ENCODE results near the gene RSBN1.

The RSBN1 gene

DNA sequence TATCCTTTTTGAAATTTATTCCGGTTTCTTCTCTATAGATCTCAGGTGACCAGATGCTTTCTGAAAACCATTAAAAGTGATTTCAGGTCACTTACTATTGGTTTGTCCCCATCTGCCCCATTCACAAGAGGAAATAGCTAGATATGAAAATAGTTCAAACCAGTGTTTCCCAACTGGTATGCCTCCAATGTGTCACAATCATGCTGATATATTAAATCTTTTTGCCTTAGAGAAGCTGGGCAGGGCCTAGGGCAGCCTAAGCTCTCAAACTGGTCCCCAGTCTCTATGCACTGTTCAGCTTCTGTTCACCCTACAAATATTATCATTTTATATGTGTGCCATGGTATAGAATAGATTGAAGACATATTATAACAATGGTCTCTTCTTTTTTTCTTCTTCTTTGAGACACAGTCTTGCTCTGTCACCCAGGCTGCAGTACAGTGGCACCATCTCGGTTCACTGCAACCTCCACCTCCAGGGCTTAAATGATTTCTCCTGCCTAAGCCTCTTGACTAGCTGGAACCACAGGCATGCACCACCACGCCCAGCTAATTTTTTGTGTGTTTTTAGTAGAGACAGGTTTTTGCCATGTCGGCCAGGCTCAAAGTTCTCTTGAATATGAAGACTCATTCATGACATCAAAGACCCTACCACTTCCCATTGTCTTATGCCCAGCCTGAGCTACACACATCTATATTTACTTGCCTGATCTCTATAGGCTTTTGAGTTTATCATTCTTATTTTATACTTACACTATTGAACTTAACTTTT lies 43.5 kb upstream of the RSBN1 start:
- TF ChIP-seq, protein P1, sequence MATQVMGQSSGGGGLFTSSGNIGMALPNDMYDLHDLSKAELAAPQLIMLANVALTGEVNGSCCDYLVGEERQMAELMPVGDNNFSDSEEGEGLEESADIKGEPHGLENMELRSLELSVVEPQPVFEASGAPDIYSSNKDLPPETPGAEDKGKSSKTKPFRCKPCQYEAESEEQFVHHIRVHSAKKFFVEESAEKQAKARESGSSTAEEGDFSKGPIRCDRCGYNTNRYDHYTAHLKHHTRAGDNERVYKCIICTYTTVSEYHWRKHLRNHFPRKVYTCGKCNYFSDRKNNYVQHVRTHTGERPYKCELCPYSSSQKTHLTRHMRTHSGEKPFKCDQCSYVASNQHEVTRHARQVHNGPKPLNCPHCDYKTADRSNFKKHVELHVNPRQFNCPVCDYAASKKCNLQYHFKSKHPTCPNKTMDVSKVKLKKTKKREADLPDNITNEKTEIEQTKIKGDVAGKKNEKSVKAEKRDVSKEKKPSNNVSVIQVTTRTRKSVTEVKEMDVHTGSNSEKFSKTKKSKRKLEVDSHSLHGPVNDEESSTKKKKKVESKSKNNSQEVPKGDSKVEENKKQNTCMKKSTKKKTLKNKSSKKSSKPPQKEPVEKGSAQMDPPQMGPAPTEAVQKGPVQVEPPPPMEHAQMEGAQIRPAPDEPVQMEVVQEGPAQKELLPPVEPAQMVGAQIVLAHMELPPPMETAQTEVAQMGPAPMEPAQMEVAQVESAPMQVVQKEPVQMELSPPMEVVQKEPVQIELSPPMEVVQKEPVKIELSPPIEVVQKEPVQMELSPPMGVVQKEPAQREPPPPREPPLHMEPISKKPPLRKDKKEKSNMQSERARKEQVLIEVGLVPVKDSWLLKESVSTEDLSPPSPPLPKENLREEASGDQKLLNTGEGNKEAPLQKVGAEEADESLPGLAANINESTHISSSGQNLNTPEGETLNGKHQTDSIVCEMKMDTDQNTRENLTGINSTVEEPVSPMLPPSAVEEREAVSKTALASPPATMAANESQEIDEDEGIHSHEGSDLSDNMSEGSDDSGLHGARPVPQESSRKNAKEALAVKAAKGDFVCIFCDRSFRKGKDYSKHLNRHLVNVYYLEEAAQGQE (IDR thresholded peaks at IDR 0.05; ENCODE audit: insufficient read depth in 1 of 2, low read depth in 2 of 2, low read length in 2 of 2), result no peak
- no peak for TF ChIP-seq TAF1 (IDR thresholded peaks at IDR 0.05; ENCODE audit: borderline replicate concordance, insufficient read depth, low read length)
- no peak for TF ChIP-seq SIN3A (IDR thresholded peaks at IDR 0.05; ENCODE audit: borderline replicate concordance, insufficient read depth, low read length)
- TF ChIP-seq FOXP2 (optimal IDR thresholded peaks at IDR 0.05; ENCODE audit: borderline replicate concordance, extremely low read depth, extremely low read length, insufficient read depth), result no peak
- no peak for TF ChIP-seq POLR2AphosphoS5 (IDR thresholded peaks at IDR 0.05; ENCODE audit: low read depth, low read length)

DNA sequence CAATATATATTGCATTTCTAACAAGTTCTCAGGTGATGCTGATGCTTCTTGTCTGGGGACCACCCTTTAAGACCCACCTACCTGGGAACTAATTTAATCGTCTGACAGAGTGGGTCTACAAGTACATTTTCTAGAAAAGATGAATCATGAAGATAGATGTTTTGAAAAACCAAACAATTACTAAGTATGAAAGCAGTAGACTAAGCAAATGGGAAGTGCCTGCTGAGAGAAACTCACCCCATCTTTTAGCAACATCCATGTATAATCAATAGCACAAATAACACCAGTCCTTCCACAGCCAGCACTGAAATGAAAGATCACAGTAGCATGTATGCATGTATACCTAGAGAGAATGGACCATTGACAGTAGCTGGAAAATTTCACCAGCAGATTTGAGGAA lies 42.0 kb upstream of the RSBN1 start:
- TF ChIP-seq FOXP2 (optimal IDR thresholded peaks at IDR 0.05; ENCODE audit: borderline replicate concordance, extremely low read depth, extremely low read length, insufficient read depth), result no peak
- no peak for TF ChIP-seq SIN3A (IDR thresholded peaks at IDR 0.05; ENCODE audit: borderline replicate concordance, insufficient read depth, low read length)

DNA sequence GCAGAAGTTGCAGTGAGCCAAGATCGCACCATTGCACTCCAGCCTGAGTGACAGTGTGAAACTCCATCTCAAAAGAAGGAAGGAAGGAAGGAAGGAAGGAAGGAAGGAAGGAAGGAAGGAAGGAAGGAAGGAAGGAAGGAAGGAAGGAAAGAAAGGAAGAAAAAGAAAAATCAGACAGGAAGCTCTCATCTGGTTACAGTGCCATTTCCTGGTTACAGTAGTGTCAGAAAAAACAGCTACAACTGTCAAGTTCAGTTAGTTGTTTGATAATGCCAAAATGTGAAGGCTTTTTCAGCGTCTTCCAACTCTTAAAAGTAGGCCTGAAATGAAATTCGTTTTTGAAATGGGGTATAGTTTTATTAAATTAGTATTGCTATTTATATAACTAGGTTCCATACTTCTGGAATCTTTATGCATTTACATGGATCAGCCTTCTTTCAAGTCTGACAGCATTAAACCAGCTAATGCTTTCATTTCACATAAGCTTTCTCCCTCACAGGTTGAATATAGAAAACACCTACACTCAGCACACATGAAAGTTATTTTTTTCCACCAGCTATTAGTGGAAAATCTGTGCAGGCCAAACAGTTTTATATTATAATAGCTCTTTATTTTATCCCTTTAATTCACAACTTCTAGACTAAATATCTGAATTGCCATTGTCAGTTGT lies 38.0 kb upstream of the RSBN1 start:
- TF ChIP-seq, protein P1 (IDR thresholded peaks at IDR 0.05; ENCODE audit: insufficient read depth in 1 of 2, low read depth in 2 of 2, low read length in 2 of 2), result no peak
- TF ChIP-seq FOXP2 (optimal IDR thresholded peaks at IDR 0.05; ENCODE audit: borderline replicate concordance, extremely low read depth, extremely low read length, insufficient read depth), result no peak
- no peak for TF ChIP-seq POLR2AphosphoS5 (IDR thresholded peaks at IDR 0.05; ENCODE audit: low read depth, low read length)
- TF ChIP-seq SIN3A (IDR thresholded peaks at IDR 0.05; ENCODE audit: borderline replicate concordance, insufficient read depth, low read length), result no peak
- no peak for TF ChIP-seq TAF1 (IDR thresholded peaks at IDR 0.05; ENCODE audit: borderline replicate concordance, insufficient read depth, low read length)

DNA sequence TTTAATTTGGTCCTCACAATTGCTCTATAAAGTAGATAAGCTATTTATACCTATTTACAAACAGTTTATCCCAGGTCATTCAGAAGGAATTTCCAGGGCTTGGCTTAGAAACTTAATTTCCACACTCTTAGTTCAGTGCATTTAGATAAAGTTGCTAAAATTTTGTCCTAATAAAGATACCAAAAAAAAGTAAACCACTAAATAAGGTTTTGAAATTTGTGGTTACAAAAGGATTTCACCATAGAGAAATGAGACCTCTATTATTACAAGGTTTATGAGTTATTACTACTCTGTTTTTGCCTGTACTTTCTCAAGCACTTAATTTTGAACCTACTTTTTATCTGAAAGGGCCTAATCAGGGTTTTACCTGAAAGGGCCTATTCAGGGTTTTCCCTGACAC lies 36.8 kb upstream of the RSBN1 start:
- no peak for TF ChIP-seq TAF1 (IDR thresholded peaks at IDR 0.05; ENCODE audit: borderline replicate concordance, insufficient read depth, low read length)
- TF ChIP-seq, protein P1 (IDR thresholded peaks at IDR 0.05; ENCODE audit: insufficient read depth in 1 of 2, low read depth in 2 of 2, low read length in 2 of 2), result no peak

DNA sequence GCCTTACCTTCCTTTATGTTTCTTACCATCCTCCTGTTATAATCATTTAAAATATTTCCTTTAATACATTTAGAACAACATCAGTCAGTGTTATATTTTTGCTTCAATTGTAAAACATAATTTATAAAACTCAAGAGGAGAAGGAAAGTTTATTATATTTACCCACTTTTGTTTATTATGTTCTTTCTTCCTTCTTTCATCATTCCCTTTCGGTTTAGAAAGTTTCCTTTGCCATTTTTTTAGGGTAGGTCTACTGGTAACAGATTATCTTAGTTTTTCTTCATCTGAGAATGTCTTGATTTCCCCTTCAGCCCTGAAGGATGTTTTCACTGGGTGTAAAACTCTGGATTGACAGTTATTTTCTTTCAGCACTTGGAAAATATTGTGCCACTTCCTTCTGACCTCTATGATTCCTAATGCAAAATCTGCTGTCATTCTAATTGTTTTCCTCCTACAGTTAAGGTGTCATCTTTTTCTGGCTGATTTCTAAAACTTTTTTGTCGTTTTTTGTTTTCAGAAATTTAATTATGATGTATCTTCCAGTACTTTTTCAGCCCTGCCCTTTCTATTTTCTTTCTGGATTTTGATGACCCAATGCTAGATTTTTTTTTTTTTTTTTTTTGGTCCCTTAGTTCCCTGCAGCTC lies 34.2 kb upstream of the RSBN1 start:
- TF ChIP-seq, protein P1 (IDR thresholded peaks at IDR 0.05; ENCODE audit: insufficient read depth in 1 of 2, low read depth in 2 of 2, low read length in 2 of 2), result no peak
- TF ChIP-seq TAF1 (IDR thresholded peaks at IDR 0.05; ENCODE audit: borderline replicate concordance, insufficient read depth, low read length), result no peak
- TF ChIP-seq FOXP2 (optimal IDR thresholded peaks at IDR 0.05; ENCODE audit: borderline replicate concordance, extremely low read depth, extremely low read length, insufficient read depth), result no peak
- TF ChIP-seq SIN3A (IDR thresholded peaks at IDR 0.05; ENCODE audit: borderline replicate concordance, insufficient read depth, low read length), result no peak
- TF ChIP-seq POLR2AphosphoS5 (IDR thresholded peaks at IDR 0.05; ENCODE audit: low read depth, low read length), result no peak
